ENCODE results near the gene IGFBP7. TPM values are rescaled to one million over a fixed set of nuclear protein-coding genes. Genes with fewer than 3 reads are reported as not detected.
A peak's percentile ranks its signal among the peaks of the same experiment; 100 is the strongest.

The IGFBP7 gene
- total RNA-seq, 1 donor from 2014 or later, result 3,484 TPM

- peaks cover 91% of the 10 kb centered on the region for H3K4me1 Mint-ChIP-seq (ENCODE audit: unreplicated experiment)
- no peaks in the 10 kb centered on the region for H3K27me3 Mint-ChIP-seq (ENCODE audit: unreplicated experiment)
- DNase-seq (ENCODE audit: extremely low spot score, unreplicated experiment), result no peak
- H3K27ac Mint-ChIP-seq (ENCODE audit: unreplicated experiment), result peak overlapping the region; percentile 80
- no peak overlapping the region for H3K4me3 Mint-ChIP-seq (ENCODE audit: unreplicated experiment)
- H3K9me3 Mint-ChIP-seq (ENCODE audit: unreplicated experiment), result no peaks in the 10 kb centered on the region
- TF ChIP-seq, protein P1, sequence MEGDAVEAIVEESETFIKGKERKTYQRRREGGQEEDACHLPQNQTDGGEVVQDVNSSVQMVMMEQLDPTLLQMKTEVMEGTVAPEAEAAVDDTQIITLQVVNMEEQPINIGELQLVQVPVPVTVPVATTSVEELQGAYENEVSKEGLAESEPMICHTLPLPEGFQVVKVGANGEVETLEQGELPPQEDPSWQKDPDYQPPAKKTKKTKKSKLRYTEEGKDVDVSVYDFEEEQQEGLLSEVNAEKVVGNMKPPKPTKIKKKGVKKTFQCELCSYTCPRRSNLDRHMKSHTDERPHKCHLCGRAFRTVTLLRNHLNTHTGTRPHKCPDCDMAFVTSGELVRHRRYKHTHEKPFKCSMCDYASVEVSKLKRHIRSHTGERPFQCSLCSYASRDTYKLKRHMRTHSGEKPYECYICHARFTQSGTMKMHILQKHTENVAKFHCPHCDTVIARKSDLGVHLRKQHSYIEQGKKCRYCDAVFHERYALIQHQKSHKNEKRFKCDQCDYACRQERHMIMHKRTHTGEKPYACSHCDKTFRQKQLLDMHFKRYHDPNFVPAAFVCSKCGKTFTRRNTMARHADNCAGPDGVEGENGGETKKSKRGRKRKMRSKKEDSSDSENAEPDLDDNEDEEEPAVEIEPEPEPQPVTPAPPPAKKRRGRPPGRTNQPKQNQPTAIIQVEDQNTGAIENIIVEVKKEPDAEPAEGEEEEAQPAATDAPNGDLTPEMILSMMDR (IDR thresholded peaks at IDR 0.05), result no peak
- H3K36me3 Mint-ChIP-seq (ENCODE audit: unreplicated experiment), result peaks cover 64% of the 10 kb centered on the region
Observed at GRCh38 chr4:57086031-57086723, 24.0 kb downstream of the IGFBP7 start.

- TF ChIP-seq, protein P1 (IDR thresholded peaks at IDR 0.05), result no peak
- Mint-ChIP-seq H3K27me3 (ENCODE audit: unreplicated experiment) (no peaks in the 10 kb centered on the region), H3K4me1 (ENCODE audit: unreplicated experiment) (peaks cover 91% of the 10 kb centered on the region), H3K27ac (ENCODE audit: unreplicated experiment) (peak overlapping the region; percentile 80), H3K9me3 (ENCODE audit: unreplicated experiment) (no peaks in the 10 kb centered on the region), H3K36me3 (ENCODE audit: unreplicated experiment) (peaks cover 63% of the 10 kb centered on the region), H3K4me3 (ENCODE audit: unreplicated experiment) (no peak overlapping the region)
- DNase-seq (ENCODE audit: extremely low spot score, unreplicated experiment), result no peak
Observed at GRCh38 chr4:57085278-57085677, 24.9 kb downstream of the IGFBP7 start.

DNA sequence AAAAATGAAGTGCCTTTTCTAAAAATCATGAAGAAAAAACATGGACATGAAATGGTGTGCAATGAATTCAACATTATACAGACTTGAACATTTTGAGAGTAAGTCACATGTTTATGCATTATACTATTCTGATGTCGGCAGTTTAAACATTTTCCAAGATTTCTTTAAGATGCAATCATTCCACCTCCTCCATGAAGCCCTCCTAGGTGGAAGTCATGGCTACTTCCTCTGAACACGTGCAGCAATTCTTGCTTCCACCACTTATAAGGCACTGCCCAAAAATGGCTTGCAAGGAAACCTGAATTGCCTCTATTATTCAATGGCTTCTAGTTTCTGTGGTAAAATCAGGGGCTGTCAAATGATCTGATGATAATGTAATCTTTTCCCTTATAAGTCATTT is 25.8 kb downstream of the IGFBP7 start:
- Mint-ChIP-seq H3K4me3 (ENCODE audit: unreplicated experiment) (no peak overlapping the region), H3K4me1 (ENCODE audit: unreplicated experiment) (peaks cover 91% of the 10 kb centered on the region), H3K27ac (ENCODE audit: unreplicated experiment) (peak overlapping the region; percentile 80), H3K9me3 (ENCODE audit: unreplicated experiment) (no peaks in the 10 kb centered on the region), H3K36me3 (ENCODE audit: unreplicated experiment) (peaks cover 54% of the 10 kb centered on the region), H3K27me3 (ENCODE audit: unreplicated experiment) (no peaks in the 10 kb centered on the region)
- TF ChIP-seq, protein P1 (IDR thresholded peaks at IDR 0.05), result no peak
- DNase-seq (ENCODE audit: extremely low spot score, unreplicated experiment), result no peak

DNA sequence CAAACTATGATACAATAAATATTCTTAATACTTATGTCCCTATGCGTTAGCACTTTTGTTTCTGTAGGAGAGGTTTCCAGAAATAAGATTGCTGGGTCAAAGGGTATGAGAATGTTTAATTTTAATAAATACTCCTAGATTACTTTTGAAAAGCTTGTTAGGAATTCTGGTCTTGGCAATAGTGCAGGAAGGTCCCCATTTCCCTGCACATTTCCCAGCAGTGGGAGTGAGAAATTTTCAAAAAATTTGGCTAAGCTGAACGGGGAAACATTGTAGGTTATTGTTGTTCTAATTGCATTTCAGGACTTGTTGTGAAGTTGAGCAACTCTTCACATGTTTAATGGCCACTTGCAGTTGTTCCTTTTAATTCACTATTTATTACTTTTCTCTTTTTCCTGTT is 27.1 kb downstream of the IGFBP7 start:
- no peak for DNase-seq (ENCODE audit: extremely low spot score, unreplicated experiment)
- H3K36me3 Mint-ChIP-seq (ENCODE audit: unreplicated experiment), result peaks cover 55% of the 10 kb centered on the region
- TF ChIP-seq, protein P1 (IDR thresholded peaks at IDR 0.05), result no peak
- no peaks in the 10 kb centered on the region for H3K27me3 Mint-ChIP-seq (ENCODE audit: unreplicated experiment)
- H3K9me3 Mint-ChIP-seq (ENCODE audit: unreplicated experiment), result no peaks in the 10 kb centered on the region
- peak overlapping the region; percentile 80 for H3K27ac Mint-ChIP-seq (ENCODE audit: unreplicated experiment)
- peaks cover 93% of the 10 kb centered on the region for H3K4me1 Mint-ChIP-seq (ENCODE audit: unreplicated experiment)
- no peak overlapping the region for H3K4me3 Mint-ChIP-seq (ENCODE audit: unreplicated experiment)

DNA sequence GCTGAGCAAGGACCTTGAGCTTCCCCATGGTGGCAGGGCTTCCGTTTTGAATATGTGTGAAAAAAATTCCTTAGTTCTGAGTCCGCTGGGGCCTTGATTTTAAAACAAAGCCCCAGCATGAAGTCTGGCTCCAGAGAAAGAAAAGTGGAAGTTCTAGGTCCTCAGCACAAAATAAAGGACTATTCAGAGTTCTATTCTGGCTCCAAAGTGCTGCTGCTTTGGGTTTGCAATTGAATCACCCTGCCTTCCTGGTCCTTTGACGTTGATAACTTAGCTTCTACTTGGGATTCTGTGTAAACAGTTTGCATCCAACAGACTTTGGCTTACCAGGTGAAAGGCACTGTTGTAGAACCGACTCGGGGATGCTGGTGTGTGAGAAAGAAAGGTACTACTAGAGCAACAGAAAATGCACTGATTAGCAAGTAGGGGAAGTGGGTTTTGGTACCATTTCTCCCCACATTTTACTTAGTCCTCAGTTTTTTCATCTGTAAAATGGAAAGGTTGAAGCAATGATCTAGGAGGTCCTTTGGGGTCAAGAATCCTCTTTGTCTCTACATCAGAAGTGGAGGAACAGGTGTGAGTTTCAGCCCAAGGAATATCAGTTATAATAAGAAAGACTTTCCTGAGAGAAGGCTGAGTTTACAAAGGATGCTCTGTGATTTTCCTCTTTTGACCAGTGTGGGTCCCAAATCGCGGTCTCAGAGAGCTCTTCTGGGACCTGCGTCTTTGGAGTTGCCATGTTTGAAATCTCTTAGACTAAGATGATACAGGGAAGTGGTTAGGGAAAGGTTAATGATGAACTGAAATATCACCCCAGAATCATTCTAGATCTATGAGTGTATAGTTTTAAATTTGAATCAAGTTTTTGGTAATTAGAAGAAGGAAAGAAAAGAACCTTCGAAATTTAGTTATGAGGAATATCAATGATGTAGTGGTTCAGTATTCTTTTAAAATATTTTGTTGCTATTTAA is 28.2 kb downstream of the IGFBP7 start:
- Mint-ChIP-seq H3K4me1 (ENCODE audit: unreplicated experiment) (peaks cover 94% of the 10 kb centered on the region), H3K36me3 (ENCODE audit: unreplicated experiment) (peaks cover 51% of the 10 kb centered on the region), H3K9me3 (ENCODE audit: unreplicated experiment) (no peaks in the 10 kb centered on the region), H3K27ac (ENCODE audit: unreplicated experiment) (peak overlapping the region; percentile 92), H3K27me3 (ENCODE audit: unreplicated experiment) (no peaks in the 10 kb centered on the region), H3K4me3 (ENCODE audit: unreplicated experiment) (no peak overlapping the region)
- DNase-seq (ENCODE audit: extremely low spot score, unreplicated experiment), result no peak
- TF ChIP-seq, protein P1 (IDR thresholded peaks at IDR 0.05), result no peak

Measured in osteocyte (in vitro differentiated cells).